OCI-LY3 (cell line): ENCODE data around the gene PGM1.

Source experiments
- H2AFZ ChIP-seq: fragments of 200-600, 300-600 bp; shearing (Covaris generic); 2 replicates; pipeline ENCODE4 v1.6.0; 2014; ENCODE audit warnings: antibody characterized with exemption, low read depth, low read length
- H3K27ac ChIP-seq: fragments of 200-600, 300-600 bp; sonication (generic); 2 replicates; pipeline ENCODE4 v1.5.1; 2014; ENCODE audit warnings: mild to moderate bottlenecking, low read length, moderate library complexity, mixed read lengths
- H3K27me3 ChIP-seq: fragments of 200-600, 300-600 bp; sonication (generic); 2 replicates; pipeline ENCODE4 v1.6.1; 2014; ENCODE audit warnings: low read depth, low read length, mixed read lengths
- H3K36me3 ChIP-seq: fragments of 200-600, 300-600 bp; sonication (generic); replicated peaks from 2 replicates; pipeline ENCODE3; 2014; ENCODE audit warnings: low read depth, low read length, mixed read lengths
- H3K4me1 ChIP-seq: fragments of 300-600, 200-600 bp; sonication (generic); 2 replicates; pipeline ENCODE4 v1.6.1; 2014; ENCODE audit warnings: low read length, mixed read lengths
- H3K4me2 ChIP-seq: fragments of 200-600, 300-600 bp; sonication (generic); 2 replicates; pipeline ENCODE4 v1.6.1; 2014; ENCODE audit warnings: low read length, mixed read lengths
- H3K4me3 ChIP-seq: fragments of 300-600, 200-600 bp; sonication (generic); 2 replicates; pipeline ENCODE4 v1.5.1; 2014; ENCODE audit warnings: antibody characterized with exemption, mild to moderate bottlenecking, low read length, moderate library complexity
- H3K79me2 ChIP-seq: fragments of 300-600, 200-600 bp; shearing (Covaris generic); 2 replicates; pipeline ENCODE4 v1.6.1; 2014; ENCODE audit warnings: mild to moderate bottlenecking, low read length, mixed read lengths
- H3K9ac ChIP-seq: fragments of 300-600, 200-600 bp; shearing (Covaris generic); 2 replicates; pipeline ENCODE4 v1.6.0; 2014; ENCODE audit warnings: mild to moderate bottlenecking, low read length, moderate library complexity
- H3K9me3 ChIP-seq: fragments of 200-600, 300-600 bp; shearing (Covaris generic); 2 replicates; pipeline ENCODE4 v1.6.1; 2014; ENCODE audit warnings: low read length, mixed read lengths; ENCODE audit not compliant: insufficient read depth
- H4K20me1 ChIP-seq: fragments of 200-600, 300-600 bp; sonication (generic); 2 replicates; pipeline ENCODE4 v1.6.1; 2016; ENCODE audit warnings: low read length, mixed read lengths; ENCODE audit not compliant: insufficient read depth
- CTCF ChIP-seq: fragments of 200-600, 300-600 bp; sonication (generic); IDR thresholded peaks from 2 replicates; pipeline ENCODE4 v1.5.1; 2014; ENCODE audit warnings: antibody characterized with exemption, low read length, low read depth
- EZH2phosphoT487 ChIP-seq: fragments of 200-600 bp; shearing (Covaris generic); IDR thresholded peaks from 2 replicates; pipeline ENCODE4 v1.6.1; 2018; ENCODE audit warnings: antibody characterized with exemption, mixed run types, low read depth

PGM1 gene

GRCh38 chr1:63601061-63601460 is 7.8 kb downstream of the PGM1 start:
- no peaks in the 10 kb centered on the region for H4K20me1 ChIP-seq
- H3K4me3 ChIP-seq = no peak overlapping the region
- TF ChIP-seq CTCF (no peak), EZH2phosphoT487 (no peak)
- no peak overlapping the region for H3K9ac ChIP-seq
- H3K4me1 ChIP-seq = no peaks in the 10 kb centered on the region
- H3K4me2 ChIP-seq = no peak overlapping the region
- H3K27me3 ChIP-seq = no peaks in the 10 kb centered on the region
- H3K27ac ChIP-seq = no peak overlapping the region
- no peaks in the 10 kb centered on the region for H3K36me3 ChIP-seq
- no peak overlapping the region for H2AFZ ChIP-seq
- no peaks in the 10 kb centered on the region for H3K79me2 ChIP-seq
- no peaks in the 10 kb centered on the region for H3K9me3 ChIP-seq

GRCh38 chr1:63601463-63601862 is 8.3 kb downstream of the PGM1 start:
- H3K4me3 ChIP-seq = no peak overlapping the region
- H4K20me1 ChIP-seq = no peaks in the 10 kb centered on the region
- no peak for TF ChIP-seq CTCF
- TF ChIP-seq EZH2phosphoT487 = no peak
- no peaks in the 10 kb centered on the region for H3K36me3 ChIP-seq
- no peak overlapping the region for H3K27ac ChIP-seq
- H3K4me2 ChIP-seq = no peak overlapping the region
- H2AFZ ChIP-seq = no peak overlapping the region
- no peaks in the 10 kb centered on the region for H3K9me3 ChIP-seq
- no peaks in the 10 kb centered on the region for H3K79me2 ChIP-seq
- H3K27me3 ChIP-seq = no peaks in the 10 kb centered on the region
- H3K9ac ChIP-seq = no peak overlapping the region
- H3K4me1 ChIP-seq = no peaks in the 10 kb centered on the region

DNA sequence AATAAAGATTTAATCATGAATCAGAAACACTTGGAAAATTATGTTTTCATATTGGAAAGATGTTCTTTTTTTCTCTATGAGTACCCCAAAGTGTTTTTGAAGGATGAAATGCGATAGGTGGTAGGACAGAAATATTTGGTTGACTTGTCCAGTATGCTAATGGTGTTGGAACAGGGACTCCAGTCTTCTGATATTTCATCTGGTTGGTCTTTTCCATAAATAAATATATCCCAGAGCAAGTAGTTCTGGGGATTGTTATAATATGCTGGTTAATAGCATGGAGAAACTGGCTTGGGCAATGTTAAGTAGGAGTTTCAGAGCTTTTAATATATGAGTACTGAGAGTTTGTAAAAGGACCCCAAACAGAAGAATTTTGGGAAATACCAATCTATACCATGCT is 8.7 kb downstream of the PGM1 start:
- Histone ChIP-seq H3K4me1 (no peaks in the 10 kb centered on the region), H3K27me3 (no peaks in the 10 kb centered on the region), H3K79me2 (no peaks in the 10 kb centered on the region), H3K9me3 (no peaks in the 10 kb centered on the region), H3K36me3 (no peaks in the 10 kb centered on the region), H3K9ac (no peak overlapping the region), H2AFZ (no peak overlapping the region), H3K4me3 (no peak overlapping the region), H4K20me1 (no peaks in the 10 kb centered on the region), H3K4me2 (no peak overlapping the region), H3K27ac (no peak overlapping the region)
- TF ChIP-seq CTCF (no peak), EZH2phosphoT487 (no peak)

GRCh38 chr1:63602629-63603028 is 9.4 kb downstream of the PGM1 start:
- H3K4me2 ChIP-seq = no peak overlapping the region
- H3K27ac ChIP-seq = no peak overlapping the region
- H2AFZ ChIP-seq = no peak overlapping the region
- no peaks in the 10 kb centered on the region for H3K79me2 ChIP-seq
- TF ChIP-seq EZH2phosphoT487 = no peak
- no peaks in the 10 kb centered on the region for H3K36me3 ChIP-seq
- H3K9ac ChIP-seq = no peak overlapping the region
- H4K20me1 ChIP-seq = no peaks in the 10 kb centered on the region
- no peak overlapping the region for H3K4me3 ChIP-seq
- no peaks in the 10 kb centered on the region for H3K9me3 ChIP-seq
- H3K27me3 ChIP-seq = no peaks in the 10 kb centered on the region
- H3K4me1 ChIP-seq = no peaks in the 10 kb centered on the region

DNA sequence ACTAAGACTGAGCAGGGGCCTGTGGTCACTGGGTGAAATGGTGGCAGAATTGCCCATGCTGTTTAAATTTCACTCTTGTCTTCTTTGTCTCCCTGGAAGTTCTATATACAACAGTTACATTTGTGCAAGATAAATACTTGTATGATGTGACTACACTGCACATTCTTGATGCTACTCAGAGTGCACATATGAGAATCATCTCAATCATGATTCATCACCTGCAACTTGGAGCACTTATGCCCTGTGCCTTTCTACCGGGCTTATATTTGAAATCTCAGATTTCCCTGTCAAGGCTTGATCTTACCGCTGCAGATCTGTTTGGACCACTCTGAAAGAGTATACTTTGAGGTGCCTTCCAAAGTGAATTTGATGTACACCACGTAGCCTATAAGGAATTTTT is 10.6 kb downstream of the PGM1 start:
- Histone ChIP-seq H2AFZ (no peak overlapping the region), H3K79me2 (no peaks in the 10 kb centered on the region), H4K20me1 (no peaks in the 10 kb centered on the region), H3K36me3 (no peaks in the 10 kb centered on the region), H3K4me3 (no peak overlapping the region), H3K4me2 (no peak overlapping the region), H3K9me3 (no peaks in the 10 kb centered on the region), H3K27me3 (no peaks in the 10 kb centered on the region), H3K4me1 (no peaks in the 10 kb centered on the region), H3K9ac (no peak overlapping the region), H3K27ac (no peak overlapping the region)
- no peak for TF ChIP-seq CTCF
- TF ChIP-seq EZH2phosphoT487 = no peak
